Activated T-cell treated with anti-CD3 and anti-CD28 coated beads for 4 hours (primary cell): ENCODE results near the gene ANP32B.
"Not testable (repeated sequence)": the region's sequence is repeated elsewhere in the genome, so short reads cannot be mapped to it uniquely, and the experiment has no call there.

ENCODE experiments used
- DNase-seq: peaks from one replicate; pipeline ENCODE4 v3.0.0-alpha.2; 2020

Gene ANP32B

DNA sequence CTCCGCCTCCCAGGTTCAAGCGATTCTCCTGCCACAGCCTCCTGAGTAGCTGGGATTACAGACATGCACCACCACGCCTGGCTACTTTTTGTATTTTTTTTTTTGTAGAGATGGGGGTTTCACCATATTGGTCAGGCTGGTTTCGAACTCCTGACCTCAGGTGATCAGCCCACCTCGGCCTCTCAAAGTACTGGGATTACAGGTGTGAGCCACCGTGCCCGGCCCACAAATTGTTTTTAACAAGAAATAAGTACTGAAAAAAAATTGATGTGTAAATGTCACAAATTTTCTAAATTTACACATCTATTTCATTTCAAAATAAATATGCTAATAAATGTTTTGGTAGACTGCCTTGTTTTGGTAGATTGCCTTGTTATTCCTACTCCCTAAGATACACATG lies 13.5 kb downstream of the ANP32B start:
- not testable (repeated sequence) for DNase-seq

DNA sequence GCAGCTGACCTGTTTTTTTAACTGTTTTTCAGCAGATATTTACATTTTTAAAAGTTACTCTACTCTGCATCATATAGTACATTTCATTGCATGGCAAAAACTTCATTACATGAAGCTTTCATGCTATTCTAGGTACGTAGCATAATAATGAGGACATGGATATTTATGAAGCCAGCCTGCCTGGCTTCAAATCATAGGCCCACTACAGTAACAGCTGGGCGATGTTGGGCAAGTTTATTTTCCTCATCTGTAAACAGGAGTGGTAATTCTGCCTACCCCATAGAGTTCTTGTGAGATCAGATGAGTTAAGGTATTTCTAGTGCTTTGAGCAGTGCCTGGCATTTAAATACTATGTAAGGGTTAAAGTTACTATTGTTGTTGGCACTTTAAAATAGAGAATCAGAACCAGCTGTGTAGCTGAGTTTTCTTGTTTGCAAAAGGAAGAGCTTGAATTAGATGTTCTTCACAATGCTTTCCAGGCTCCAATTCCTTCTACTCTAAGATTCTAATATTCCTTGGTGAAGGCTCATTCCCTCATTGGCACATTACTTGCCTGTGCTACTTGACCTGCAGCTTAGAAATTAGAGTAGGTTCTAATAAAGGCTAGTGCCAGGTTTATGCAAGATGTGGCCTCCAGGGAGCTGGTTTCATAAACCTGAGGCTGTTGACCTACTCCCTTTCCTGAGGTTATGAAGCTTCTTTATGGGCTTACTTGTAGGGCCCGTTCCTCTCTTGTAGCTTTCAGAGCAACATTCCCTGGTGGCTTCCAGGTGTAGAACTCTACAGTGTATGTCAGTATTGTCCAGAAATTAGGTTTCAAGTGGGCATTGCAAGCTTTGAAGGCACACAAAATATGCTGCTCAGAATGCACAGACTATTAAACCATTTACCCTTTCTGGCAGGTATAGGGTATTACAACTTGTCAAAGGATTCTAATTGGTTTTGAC lies 14.5 kb downstream of the ANP32B start:
- no peak for DNase-seq

DNA sequence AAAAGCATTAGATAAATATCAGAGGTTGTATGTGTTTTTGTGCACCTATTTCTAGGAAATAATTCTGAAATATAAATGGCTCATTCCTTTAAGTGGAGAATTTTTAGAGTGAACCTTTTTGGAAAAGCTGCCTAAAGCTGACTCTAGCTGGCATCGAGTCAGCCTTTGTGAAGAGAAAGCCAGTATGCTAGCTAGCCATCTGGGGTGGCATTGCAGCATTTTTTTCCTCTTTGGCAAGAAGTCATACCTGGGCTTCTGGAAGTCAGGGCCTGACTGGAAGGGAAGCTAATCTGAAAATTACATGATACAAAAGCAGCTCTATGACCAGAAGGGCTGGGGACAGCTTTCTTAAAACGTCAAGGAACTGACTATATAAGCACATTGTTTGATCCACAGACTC lies 19.7 kb downstream of the ANP32B start:
- no peak for DNase-seq

DNA sequence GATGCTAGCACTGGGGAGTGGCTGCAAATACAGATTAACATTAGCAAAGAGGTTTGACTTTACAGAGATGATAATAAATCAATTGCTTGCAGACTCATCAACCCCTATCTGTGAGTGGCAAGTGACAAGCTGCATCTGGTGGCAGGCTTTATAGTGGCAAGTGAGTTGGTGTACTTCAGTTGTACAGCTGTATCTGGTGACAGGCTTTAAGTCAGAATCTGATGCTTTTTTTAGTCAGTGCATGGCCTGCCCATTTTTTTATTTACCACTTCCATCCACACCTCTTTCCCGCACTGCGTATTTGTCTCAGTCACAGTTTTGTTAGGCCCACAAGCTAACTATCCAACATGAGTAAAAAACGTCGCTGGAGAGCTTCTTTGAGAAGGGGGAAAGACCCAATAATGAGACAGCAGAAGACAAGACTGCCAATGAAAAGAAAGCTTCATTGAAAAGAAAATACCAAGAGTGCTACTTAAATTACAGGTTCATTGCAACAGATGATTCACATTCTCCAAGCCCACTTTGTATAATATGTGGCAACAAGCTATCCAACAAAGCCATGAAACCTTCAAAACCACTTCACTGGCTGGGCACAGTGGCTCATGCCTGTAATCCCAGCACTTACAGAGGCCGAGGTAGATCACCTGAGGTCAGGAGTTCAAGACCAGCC lies 23.1 kb downstream of the ANP32B start:
- DNase-seq, result no peak

DNA sequence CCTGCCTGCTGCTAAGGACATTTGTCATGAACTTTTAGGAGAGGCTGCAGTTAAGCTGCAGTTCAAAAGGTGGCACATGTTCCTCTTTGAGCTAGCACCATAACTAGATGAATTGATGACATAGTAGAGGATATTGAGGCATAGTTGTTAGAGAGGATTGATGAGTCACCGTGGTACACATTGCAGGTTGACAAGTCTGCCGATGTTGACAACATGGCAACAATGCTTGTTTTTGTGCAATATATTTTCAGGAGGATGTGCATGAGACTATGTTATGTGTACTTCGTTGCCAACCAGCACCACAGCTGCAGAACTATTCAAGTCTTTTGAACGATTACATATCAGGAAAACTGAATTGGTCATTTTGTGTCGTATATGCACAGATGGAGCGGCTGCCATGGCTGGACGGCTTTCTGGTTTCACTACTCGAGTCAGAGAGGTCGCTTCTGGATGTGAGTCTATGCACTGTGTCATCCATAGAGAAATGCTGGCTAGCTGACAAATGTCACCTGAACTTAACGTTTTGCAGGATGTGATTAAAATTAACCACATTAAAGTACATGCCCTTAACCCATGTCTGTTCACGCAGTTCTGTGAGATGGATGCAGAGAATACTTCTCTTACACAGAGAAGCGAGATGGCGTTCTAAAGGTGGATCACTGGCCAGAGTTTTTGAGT lies 24.2 kb downstream of the ANP32B start:
- DNase-seq, result no peak

DNA sequence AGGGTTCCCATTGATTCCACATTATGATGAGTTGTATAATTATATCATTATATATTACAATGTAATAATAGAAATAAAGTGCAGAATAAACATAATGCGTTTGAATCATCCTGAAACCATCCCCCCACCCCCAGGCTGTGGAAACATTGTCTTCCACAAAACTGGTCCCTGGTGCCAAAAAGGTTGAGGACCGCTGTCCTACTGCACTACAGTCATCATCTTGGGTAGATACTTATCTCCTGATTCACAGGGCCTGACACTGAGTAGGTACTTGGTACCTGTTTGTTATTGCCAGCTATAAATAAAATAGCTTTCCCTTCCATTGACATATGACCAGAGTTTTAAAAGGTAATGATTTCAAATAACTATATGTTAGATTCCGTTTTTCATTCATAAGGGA lies 25.6 kb downstream of the ANP32B start:
- no peak for DNase-seq

DNA sequence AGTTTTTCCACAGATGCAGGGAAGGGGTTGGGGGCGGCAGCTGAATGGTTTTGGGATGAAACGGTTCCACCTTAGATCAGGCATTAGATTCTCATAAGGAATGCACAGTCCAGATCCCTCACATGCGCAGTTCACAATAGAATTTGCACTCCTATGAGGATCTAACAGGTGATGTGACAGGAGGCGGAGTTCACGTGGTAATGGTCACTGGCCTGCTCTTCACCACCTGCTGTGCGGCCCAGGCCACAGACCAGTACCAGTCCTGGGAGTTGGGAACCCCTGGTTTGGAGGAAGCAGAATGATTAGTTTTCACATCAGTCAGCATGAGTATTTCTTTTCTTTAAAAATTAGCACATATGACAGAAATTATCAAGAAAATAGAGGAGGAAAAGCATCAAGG lies 26.3 kb downstream of the ANP32B start:
- DNase-seq, result no peak

DNA sequence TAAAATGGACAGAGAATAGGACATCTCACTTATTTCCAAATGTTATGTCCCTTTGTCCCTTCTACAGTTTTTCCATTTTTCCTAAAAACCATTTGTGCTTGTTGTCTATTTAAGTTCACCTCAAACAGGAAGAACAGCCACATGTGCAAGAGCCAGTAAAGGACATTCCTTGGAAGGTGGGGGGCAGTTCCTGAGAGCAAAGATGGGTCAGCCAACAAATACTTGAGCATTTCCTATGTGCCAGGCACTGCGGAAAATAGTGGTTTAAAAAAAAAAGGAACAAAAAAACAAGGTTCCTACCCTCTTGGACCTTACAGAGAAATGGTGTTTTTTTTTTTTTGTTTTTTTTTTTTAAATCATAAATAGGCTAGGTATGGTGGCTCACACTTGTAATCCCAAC lies 26.8 kb downstream of the ANP32B start:
- no peak for DNase-seq

DNA sequence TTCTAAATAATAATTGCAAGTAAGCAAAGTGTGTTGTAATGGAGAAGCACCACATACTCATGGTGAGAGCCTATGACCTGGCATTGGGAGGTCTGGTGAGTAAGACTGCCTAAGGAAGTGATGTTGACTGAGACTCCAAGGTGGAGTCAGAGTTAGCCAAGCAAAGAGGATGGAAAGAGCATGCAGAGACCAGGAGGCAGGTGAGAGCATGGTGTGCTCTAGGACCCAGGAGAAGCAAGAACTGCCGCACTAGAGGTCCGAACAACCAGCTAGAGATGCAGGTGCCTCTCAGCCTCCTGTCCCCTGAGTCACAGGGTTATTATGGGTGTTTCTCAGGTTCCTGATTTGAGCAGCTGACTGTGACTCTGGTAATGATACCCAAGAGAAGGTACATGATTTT lies 27.3 kb downstream of the ANP32B start:
- DNase-seq, result no peak

DNA sequence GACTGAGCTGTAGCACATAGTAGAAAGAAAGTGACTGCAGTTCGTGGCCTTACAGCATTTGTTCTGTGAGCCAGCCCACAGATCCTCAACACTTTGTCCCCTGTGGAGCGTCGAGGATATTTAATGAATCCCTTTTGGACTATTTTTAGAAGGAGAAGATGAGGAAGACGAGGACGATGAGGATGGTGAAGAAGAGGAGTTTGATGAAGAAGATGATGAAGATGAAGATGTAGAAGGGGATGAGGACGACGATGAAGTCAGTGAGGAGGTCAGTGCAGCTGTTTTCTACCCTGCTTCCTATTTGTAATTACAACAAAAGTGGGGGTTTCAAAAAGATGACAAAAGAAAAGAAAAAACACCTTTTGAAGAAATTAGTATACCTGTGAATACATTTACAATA lies 28.0 kb downstream of the ANP32B start:
- DNase-seq, result no peak

DNA sequence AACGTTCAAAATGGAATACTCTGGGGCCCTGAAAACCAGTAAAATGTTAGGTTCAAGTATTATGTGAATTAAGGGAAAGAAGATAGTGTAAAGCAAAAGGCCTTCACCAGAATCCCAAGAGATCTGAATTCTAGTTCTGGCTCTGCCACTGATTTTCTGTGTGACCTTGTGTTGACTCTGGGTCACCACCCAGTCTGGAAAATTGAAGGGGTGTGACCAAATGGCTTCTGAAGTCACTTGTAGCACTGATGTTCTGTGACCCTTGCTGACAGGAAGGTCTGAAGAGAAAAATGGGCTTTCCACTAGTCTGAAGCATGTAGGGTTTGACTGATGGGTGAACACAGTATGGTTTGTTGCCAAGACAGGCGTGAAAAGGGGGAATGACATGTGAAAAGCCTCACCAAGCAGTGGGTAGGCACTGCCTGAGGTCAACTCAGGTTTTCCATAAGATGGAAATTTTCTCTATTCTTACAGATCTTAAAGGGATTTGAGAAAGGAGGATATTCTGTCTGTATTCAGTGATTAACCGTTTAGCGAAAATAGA lies 33.1 kb downstream of the ANP32B start:
- no peak for DNase-seq

DNA sequence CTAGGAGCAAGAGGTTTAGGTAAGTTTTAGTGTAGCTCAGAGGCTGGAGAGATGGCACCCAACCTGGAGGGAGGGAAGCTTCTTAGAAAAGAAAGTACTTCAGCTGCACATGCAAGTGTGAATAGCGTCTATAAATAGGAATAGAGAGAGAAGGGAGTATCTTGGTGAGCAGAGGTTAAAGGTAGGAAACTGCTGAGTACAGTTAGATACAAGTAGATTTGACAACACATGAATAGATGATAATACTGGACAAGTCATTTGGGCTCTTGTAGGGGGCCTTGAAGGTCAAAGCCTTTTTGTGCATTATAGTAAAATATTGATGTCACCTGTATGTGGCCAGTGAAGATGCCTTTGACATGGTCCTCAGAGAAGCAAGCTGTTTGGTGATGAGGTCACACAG lies 34.2 kb downstream of the ANP32B start:
- DNase-seq, result no peak

DNA sequence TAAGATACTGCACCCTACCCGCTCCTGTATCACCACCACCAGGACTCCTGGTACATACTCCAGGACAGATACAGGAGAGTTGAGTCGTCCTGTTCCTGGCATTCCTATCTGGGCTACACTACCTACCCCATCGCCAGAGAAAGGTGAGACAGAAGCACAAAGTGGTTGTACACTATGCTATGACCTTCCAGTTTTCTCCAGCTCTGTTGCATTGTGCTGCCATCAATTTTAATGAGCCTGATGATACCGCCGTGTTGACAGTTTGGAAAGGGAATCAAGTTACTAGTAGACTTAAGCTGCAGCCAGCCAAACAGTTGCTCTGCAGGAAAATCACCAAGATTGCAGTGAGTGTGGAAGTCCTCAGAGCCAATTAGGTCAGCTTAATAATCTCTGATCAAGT lies 35.2 kb downstream of the ANP32B start:
- no peak for DNase-seq

DNA sequence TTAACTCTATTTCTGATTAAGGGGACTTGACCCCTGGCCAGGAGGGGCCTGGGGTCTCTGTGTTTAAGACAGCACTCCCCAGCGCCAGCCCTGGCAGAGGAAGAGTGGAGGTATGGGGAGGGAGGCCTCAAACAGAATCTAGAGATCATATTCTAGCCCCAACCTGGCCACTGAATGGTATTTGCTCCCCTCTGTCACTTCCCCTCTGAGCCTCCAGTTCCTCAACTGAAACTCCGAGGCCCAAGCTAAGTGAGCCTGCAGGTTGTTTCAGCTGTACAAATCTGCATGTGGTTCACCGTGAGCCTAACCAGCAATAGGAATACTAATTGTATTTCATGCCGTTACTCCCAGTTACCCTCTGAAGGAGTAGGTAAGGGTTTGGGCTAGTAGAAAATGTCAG lies 36.0 kb downstream of the ANP32B start:
- DNase-seq, result no peak

DNA sequence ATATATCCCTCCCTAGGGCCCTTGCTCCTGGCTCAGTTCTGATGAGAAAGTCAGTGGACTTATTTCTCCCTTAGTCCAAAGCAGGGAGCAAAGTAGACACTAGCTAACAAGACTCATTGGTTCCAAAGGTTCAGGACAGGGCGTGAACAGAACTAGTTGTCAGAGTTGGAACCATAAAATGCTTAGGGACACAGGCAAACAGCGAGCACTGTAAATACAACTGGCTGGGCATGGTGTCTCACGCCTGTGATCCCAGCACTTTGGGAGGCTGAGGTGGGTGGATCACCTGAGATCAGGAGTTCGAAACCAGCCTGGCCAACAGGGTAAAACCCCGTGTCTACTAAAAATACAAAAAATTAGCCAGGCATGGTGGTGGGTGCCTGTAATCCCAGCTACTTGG lies 36.7 kb downstream of the ANP32B start:
- DNase-seq, result not testable (repeated sequence)

DNA sequence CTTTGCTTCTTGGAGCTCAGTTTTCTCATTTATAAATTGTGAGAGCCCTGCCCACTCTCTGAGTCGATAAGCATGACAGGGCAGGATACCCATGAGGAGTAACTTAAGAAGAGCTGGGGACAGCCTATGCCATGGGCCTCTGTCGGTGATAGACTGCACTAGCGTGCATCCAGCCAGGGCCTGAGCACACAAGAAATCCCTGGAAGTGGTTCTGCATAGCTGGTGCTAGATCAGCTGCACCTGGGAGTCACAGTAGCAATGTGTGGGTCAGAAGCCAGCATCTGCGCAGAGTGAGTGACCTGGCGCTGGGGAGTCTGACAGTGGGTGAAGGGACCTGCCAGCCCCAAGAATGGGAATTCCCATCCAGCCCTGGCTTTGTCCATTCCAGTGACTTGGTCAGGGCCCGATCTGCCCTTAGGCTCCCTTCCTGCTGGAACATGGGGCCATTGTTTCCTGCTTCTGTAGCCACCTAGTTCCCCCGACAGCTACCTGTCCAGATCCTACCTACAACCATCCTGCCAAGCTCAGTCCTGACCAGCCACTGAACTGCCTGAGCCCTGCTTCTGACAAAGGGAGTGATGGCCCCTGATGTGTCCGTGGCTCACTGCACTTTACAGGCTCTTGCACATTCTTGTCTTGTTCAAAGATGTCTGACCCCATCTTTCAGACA lies 37.5 kb downstream of the ANP32B start:
- no peak for DNase-seq

DNA sequence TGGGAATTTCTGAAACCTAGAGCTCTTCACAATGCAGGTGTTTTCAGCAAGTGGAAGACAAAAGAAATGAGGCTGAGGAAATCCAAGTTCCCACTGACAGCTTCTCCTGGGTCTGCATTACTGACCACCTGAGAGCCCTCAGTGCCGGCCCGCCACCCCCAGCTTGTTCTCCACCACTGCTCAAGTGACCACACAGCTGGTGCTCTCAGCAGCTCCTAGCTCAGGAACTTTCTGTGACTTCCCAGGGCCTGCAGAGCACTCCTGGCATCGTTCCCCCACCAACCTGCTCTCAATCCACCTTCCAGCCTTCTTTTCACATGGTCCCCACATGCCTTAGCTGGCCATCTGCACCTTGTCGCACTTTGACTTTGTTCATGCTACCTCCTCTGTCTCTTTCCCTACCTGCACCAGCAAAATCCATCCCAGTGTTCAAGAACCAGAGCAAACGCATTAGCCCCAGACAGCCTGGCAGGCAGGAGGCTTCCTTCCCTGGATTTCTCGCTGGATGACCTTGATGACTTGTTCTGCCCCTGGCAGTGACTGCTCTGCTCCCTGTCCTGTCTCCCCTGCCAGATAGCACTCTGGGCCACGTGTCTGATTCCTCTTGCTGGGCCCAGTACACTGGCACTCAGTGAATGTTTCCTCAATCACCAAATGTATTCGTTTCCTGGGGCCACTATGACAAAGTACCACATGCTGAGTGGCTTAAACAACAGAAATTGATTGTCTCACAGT lies 38.3 kb downstream of the ANP32B start:
- DNase-seq, result no peak

DNA sequence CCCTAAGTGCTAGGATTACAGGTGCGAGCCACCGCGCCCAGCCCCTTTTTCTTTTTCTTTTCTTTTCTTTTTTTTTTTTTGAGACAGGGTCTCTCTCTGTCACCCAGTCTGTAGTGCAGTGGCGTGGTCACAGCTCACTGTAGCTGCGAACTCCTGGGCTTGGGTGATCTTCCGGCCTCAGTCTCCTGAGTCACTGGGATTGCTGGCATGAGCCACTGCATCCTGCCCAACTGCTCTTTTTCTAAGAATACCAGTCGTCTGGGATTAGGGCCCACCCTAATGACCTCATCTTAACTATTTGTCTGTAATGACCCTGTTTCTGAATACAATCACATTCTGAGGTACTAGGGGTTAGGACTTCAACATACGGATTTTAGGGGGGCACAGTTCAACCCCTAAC lies 39.3 kb downstream of the ANP32B start:
- DNase-seq, result no peak

DNA sequence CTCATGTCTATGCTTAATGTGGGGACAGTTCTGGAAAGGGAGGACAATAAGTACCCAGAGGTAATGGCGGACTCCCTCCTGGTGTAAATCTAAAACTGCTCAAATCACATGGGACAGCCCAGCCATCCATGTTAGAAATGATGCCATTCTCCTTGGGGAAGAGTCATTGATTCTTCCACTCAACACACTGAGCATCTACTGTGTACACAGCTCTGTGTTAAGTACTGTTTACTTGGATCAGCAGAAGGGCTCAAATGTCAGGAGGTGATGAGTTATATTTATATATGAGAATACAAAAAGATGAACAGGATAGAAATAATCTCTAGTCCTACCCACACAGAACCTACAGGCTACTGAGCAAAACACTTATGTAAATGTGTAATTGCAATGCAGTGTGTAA lies 41.6 kb downstream of the ANP32B start:
- DNase-seq, result no peak

DNA sequence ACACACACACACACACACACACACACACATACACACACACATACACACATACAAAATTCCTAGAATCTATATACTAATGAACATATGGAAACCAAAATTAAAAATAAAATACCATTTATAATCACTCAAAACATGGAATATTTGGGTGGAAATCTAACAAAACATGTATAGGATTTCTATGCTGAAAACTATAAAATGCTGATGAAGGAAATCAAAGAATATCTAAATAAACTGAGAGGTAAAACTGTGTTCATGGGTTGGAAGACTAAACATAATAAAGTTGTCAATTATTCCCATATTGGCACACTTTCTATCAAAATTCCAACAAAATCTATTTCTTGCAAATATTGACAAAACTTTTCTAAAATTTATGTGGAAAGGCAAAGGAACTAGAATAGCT lies 48.0 kb downstream of the ANP32B start:
- no peak for DNase-seq

DNA sequence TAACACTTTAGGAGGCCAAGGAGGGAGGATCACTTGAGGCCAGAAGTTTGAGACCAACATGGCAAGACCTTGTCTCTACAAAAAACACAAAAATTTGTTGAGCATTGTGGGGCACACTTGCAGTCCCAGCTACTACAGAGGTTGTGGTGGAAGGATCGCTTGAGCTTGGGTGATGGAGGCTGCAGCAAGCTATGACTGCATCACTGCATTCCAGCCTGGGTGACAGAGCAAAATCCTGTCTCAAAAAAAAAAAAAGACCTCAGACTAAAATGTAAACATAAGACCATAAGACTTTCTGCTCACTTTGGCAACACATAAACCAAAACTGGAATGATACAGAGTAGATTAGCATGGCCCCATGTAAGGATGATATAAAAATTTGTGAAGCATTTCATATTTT lies 48.8 kb downstream of the ANP32B start:
- no peak for DNase-seq
